KMS-11 (cell line): ENCODE results near the gene RILP.

Experiments used
- H2AFZ ChIP-seq: fragments of 200-600 bp; sonication (generic); 2 replicates; pipeline ENCODE4 v1.6.1; 2016; ENCODE audit warnings: antibody characterized with exemption, mixed run types, low read depth
- H3K27ac ChIP-seq: fragments of 200-600 bp; sonication (generic); 2 replicates; pipeline ENCODE4 v1.6.1; 2016; ENCODE audit warnings: mild to moderate bottlenecking, mixed run types
- H3K27me3 ChIP-seq: fragments of 200-600 bp; sonication (generic); 2 replicates; pipeline ENCODE4 v1.6.1; 2017; ENCODE audit warnings: mild to moderate bottlenecking, low read depth, mixed run types, moderate library complexity; ENCODE audit not compliant: insufficient read depth
- H3K36me3 ChIP-seq: fragments of 200-600 bp; sonication (generic); 2 replicates; pipeline ENCODE4 v1.6.1; 2017; ENCODE audit warnings: mild to moderate bottlenecking, mixed run types; ENCODE audit not compliant: insufficient read depth
- H3K4me1 ChIP-seq: fragments of 200-600 bp; sonication (generic); 2 replicates; pipeline ENCODE4 v1.6.1; 2016; ENCODE audit warnings: mild to moderate bottlenecking, low read depth, mixed run types; ENCODE audit not compliant: poor library complexity, severe bottlenecking
- H3K4me2 ChIP-seq: fragments of 200-600 bp; sonication (generic); 2 replicates; pipeline ENCODE4 v1.7.0; 2016; ENCODE audit warnings: mild to moderate bottlenecking, mixed run types
- H3K4me3 ChIP-seq: fragments of 200-600 bp; sonication (generic); IDR thresholded peaks from 2 replicates; pipeline ENCODE4 v1.6.1; 2017; ENCODE audit warnings: low read depth, low read length, mixed read lengths; ENCODE audit not compliant: insufficient read depth
- H3K79me2 ChIP-seq: fragments of 200-600 bp; sonication (generic); 2 replicates; pipeline ENCODE4 v1.6.1; 2016; ENCODE audit warnings: low read depth, mixed run types; ENCODE audit not compliant: insufficient read depth
- H3K9ac ChIP-seq: fragments of 200-600 bp; sonication (generic); 2 replicates; pipeline ENCODE4 v1.6.1; 2016; ENCODE audit warnings: mild to moderate bottlenecking, mixed run types
- H4K20me1 ChIP-seq: fragments of 200-600 bp; sonication (generic); 2 replicates; pipeline ENCODE4 v1.6.1; 2016; ENCODE audit warnings: mild to moderate bottlenecking, mixed run types; ENCODE audit not compliant: insufficient read depth
- CTCF ChIP-seq: fragments of 200-600 bp; sonication (generic); conservative IDR thresholded peaks from 2 replicates; pipeline ENCODE4 v1.6.1; 2017; ENCODE audit warnings: low read depth, mild to moderate bottlenecking, antibody characterized with exemption, low read length, moderate library complexity, mixed read lengths

The RILP gene

GRCh38 chr17:1638171-1638590, 11.5 kb downstream of the RILP start:
- H3K36me3 ChIP-seq = no peaks in the 10 kb centered on the region
- TF ChIP-seq CTCF = no peak
- no peaks in the 10 kb centered on the region for H3K27me3 ChIP-seq
- no peaks in the 10 kb centered on the region for H3K79me2 ChIP-seq
- H3K4me2 ChIP-seq = no peak overlapping the region
- no peak overlapping the region for H3K9ac ChIP-seq
- H2AFZ ChIP-seq = no peak overlapping the region
- H3K4me3 ChIP-seq = no peak overlapping the region
- H3K4me1 ChIP-seq = no peaks in the 10 kb centered on the region
- no peak overlapping the region for H3K27ac ChIP-seq
- no peaks in the 10 kb centered on the region for H4K20me1 ChIP-seq

- TF ChIP-seq CTCF = no peak
- no peaks in the 10 kb centered on the region for H3K27me3 ChIP-seq
- H3K4me2 ChIP-seq = no peak overlapping the region
- peaks cover 5% of the 10 kb centered on the region for H3K4me1 ChIP-seq
- no peak overlapping the region for H3K27ac ChIP-seq
- no peak overlapping the region for H3K4me3 ChIP-seq
- H3K36me3 ChIP-seq = no peaks in the 10 kb centered on the region
- no peak overlapping the region for H2AFZ ChIP-seq
- H3K79me2 ChIP-seq = no peaks in the 10 kb centered on the region
- no peak overlapping the region for H3K9ac ChIP-seq
- no peaks in the 10 kb centered on the region for H4K20me1 ChIP-seq
Observed at GRCh38 chr17:1636732-1637285, 12.9 kb downstream of the RILP start.

- Histone ChIP-seq H3K4me1 (peaks cover 13% of the 10 kb centered on the region), H3K27ac (no peak overlapping the region), H2AFZ (no peak overlapping the region), H3K27me3 (no peaks in the 10 kb centered on the region), H3K36me3 (no peaks in the 10 kb centered on the region), H3K4me2 (no peak overlapping the region), H3K79me2 (no peaks in the 10 kb centered on the region), H3K4me3 (no peak overlapping the region), H3K9ac (no peak overlapping the region), H4K20me1 (no peaks in the 10 kb centered on the region)
- TF ChIP-seq CTCF = no peak
Observed at GRCh38 chr17:1635675-1636465, 13.8 kb downstream of the RILP start.

- Histone ChIP-seq H3K4me1 (peaks cover 13% of the 10 kb centered on the region), H3K27me3 (no peaks in the 10 kb centered on the region), H3K4me3 (no peak overlapping the region), H3K36me3 (no peaks in the 10 kb centered on the region), H4K20me1 (no peaks in the 10 kb centered on the region), H3K9ac (no peak overlapping the region), H3K27ac (no peak overlapping the region), H3K79me2 (no peaks in the 10 kb centered on the region), H3K4me2 (no peak overlapping the region), H2AFZ (no peak overlapping the region)
- no peak for TF ChIP-seq CTCF
Observed at GRCh38 chr17:1634841-1635650, 14.6 kb downstream of the RILP start.
